Fibroblast of skin of right biceps (primary cell): Measurements from ENCODE around the gene ALDH4A1.

ENCODE experiments used
- DNase-seq: peaks from one replicate; pipeline ENCODE4 v3.0.0-alpha.2; 2013

Gene ALDH4A1

DNA sequence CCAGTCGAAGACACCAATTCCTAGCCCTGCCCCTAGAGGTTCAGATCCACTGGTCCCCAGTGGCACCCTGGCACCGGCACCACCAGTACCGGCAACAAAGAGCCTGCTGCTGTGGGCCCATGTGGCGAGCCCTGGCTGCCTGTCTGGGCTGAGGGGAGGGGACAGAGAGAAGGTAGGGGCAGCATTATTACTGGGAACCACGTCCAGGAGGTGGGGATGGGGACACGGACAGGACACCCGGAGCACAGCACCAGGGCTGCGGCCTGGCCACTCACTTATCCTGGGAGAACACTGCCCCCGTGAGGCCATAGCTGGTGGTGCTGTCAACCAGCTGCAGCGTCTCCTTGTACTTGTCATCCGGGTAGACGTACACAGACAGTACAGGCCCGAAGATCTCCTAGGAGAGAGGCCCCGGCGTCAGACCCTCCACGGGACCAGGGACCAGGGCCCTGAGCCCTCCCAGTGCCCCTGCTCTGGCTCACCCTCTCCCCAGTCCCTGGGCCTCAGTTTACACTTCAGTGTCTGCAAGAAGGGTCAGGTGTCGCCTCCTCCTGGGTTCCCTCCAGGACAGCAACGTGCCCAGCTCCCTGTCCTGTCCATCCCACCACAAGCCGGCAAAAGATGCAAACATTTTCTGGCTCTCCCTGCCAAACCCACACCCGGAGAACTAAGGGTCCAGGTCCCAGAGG, 27.1 kb downstream of the ALDH4A1 start:
- DNase-seq = peak; percentile 73

DNA sequence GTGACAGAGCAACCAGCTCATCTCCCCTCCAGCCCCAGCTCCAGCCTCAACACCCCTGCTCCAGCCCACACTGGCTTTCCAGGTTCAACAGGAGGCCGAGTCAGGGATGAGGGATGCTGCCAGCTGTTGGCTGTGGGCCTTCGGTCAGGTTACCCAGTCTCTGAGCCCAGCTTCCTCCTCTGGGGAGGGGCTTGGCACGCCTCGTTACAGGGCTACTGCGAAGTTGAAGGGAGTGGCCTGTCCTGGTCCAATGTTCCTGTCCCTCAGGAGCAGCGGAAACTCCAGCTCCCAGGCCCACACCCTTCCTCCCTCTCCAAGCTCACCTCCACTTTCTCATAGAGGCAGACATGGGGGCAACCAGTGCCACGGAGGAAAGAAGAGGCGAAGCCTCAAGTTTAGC, 27.8 kb downstream of the ALDH4A1 start:
- DNase-seq = no peak

DNA sequence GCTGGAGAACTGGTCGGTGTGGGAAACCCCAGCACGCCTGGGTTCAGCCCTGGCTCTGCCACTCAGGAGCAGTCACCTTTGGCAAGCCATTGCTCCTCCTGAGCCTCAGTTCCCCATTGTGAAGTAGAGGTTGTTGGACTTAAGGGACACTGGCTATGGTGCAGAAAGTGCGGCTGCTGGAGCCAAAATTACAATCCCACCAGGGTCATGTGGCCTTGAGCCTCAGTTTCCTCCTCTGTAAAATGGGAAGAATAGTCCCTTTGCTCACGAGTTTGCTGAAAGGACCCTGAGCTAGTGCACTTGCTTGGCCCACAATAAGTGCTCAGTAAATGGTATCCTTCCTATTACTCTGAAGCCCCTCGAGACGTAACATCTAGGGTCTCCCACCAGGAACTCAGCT, 28.3 kb downstream of the ALDH4A1 start:
- DNase-seq = no peak

DNA sequence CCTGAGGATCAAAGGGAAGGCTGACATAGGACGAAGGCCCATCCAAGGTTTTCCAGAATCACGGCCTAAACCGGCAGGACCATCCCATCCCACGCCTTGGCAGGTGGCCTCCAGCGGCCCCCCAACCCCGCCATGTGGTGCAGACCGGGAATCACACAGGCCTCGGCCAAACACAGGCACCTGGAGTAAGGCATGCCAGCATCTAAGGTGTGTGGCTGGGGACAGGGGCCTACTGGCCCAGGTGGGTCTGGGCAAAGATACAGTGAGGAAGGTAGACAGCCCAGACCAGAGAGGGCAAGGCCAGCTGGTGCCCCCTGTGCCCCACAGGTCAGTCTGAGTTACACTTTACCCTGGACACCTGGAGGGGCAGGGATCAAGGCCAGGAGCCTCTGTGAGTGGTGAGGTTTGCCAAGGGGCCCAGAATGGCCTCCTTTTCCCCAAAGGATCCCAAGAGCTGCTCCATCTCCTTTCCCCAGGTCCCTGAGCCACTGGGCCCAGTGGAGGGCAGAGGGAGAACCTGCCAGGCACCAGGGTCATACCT, 30.2 kb downstream of the ALDH4A1 start:
- DNase-seq = no peak

DNA sequence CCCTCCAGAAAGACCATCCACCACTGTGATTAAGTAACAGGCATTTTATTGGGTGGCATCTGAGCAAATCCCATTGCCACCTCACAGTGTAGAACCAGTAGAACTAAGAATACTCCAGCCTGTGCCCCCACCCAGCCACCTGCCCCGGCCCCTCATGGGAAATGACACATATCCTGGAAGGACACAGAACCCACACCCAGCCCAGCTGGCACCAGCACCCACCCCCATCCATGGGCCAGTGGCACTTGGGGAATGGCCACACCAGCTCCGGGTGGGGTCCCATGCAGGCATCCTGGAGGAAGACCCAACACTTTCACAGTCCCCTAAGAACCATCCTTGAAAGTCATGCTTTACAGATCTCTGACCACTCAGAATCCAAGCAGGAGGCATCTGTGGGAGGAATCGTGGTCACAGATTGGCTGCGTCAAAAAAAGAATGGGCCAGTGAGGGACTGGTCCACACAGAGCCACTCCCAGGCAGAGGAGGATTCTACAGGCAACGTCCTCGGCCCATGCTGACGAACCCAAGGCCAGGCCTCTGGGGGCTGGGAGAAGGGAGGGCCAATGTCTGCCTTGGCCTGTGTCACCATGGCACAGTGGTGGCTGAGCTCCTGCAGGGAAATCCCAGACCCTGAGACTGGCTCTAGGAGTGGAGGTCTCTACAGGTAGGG, 30.8 kb downstream of the ALDH4A1 start:
- DNase-seq = no peak

DNA sequence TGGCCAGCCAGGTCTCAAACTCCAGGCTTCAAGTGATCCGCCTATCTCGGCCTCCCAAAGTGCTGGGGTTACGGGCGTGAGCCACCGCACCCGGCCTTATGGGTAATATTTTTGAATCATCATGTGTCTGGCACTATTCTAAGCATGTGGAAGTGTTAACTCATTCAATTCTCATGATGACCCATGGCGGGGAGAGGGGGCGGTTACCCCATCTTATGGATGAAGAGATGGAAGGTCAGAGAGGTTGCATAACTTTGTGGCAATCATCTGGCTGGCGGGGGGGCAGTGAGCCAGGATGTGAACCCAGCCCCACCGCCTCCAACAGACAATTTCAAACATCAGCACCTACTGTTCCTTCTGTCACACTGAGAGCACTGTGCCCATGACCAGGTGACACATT, 31.4 kb downstream of the ALDH4A1 start:
- DNase-seq = no peak

DNA sequence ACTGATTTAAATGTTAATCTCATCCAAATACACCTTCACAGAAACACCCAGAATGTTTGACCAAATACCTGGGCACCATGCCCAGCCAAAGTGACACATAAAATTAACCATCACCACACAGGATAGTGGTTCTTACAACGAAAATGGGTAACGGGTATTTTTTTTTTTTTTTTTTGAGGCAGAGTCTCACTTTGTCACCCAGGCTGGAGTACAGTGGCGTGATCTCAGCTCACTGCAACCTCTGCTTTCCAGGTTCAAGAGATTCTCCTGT, 31.8 kb downstream of the ALDH4A1 start:
- DNase-seq = peak; percentile 6

DNA sequence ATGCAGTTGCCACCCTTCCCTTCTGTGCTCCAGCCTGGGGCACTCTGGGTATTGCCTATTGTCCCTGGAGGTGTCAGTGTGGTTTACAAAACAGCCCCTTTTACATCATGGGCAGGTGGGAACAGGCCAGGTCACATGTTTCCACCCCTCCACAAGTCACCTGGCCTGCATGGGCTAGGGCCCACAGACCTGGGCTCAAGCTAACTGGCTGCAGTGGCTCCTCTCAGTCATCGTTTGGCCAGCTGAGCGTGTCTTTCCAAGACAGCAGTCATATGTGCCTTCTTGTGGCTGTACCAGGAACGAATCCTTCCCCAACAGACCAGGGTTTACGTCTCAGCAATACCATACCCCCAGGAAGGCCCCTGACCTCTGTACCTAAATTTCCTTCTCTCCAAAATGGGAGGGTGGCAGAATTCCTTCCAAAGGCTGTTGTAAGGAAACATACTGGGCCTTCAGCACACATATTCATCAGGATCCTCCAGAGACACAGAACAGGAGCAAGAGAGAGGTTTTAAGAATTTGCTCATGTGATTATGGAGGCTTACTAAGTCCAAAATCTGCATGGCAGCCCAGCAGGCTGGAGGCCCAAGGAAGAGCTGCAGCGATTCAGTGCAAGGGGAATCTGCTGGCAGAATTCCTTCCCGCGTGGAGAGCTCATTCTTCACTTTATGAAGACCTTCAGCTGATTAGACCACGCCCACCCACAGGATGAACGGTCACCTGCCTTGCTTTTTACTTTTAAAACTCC, 32.3 kb downstream of the ALDH4A1 start:
- DNase-seq = no peak

DNA sequence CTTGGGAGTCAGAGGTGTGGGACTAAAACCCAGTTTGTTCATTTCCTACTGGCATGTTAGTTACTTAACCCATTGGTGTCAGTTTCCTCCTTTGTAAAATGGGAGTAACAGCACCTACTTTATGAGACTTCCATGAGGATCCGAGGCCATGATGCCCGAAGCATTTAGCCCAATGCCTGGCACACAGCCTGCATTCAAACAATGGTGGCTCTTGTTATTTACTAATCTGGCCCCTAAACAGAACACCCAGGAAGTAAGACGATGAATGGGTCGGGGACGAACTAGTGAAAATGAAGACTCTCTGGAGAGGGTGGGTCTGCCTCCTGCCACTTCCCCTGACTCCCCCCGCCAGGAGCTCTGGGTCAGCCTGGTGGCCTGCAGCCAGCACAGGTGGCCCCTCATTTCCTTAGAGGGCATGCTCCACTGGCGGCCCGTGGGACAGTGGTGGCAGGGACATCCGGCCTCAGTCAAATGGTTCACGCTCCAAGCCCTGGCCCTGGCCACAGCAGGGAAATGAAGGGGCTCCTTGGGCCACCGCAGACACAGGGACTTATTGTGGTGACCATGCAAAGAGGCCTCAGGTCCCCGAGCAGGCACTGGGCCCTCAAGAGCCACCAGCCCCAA, 33.4 kb downstream of the ALDH4A1 start:
- DNase-seq = no peak

DNA sequence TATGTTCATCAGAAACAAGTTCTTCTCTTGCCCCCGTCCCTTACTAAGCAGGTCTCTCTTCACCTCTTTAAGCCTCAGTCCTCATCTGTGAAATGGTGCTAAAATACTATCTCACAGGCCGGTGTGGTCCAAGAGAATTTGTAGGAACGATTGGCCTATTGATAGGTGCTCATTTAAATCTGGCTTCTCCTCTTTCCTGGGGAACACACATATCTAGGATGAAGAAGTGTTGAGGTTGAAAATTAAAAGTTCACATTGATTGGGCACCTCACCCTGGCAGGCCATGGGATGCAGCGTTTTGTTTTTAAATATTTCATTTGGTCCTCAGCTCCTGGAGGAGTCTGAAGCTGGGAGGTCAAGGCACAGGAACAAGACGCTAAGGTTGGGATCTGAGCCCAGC, 34.0 kb downstream of the ALDH4A1 start:
- DNase-seq = no peak

DNA sequence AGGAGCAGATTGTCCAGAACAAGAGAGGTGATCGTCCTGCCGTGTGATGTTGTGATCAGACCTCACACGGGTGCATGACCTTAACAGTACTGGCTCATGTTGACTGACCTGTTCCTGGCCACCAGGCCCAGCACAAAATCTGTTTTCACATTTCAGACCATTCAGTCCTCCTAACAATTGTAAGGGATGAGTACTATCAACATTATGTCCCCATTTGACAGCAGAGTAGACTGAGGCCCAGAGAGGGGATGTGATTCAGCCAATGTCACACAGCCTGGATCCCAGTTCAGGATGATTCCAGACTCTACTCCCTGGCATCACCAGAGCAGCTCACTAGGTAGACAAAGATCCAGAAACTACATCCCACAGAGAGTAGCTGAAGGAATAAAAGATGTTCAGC, 35.5 kb downstream of the ALDH4A1 start:
- no peak for DNase-seq

DNA sequence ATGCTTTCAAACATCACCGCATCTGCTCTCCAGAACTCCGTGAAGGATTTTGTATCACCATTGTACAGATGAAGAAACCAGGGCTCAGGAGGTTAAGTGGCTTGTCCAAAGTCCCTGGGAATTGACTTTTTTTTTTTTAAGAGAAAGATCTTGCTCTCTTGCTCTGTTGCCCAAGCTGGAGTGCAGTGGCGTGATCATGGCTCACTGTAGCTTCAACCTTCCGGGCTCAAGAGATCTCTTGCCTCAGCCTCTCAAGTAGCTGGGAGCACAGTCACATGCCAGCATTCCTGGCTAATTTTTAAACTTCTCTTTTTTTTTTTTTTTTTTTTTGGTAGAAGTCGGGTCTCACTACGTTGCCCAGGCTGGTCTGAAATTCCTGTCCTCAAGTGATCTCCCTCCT, 36.0 kb downstream of the ALDH4A1 start:
- no peak for DNase-seq

DNA sequence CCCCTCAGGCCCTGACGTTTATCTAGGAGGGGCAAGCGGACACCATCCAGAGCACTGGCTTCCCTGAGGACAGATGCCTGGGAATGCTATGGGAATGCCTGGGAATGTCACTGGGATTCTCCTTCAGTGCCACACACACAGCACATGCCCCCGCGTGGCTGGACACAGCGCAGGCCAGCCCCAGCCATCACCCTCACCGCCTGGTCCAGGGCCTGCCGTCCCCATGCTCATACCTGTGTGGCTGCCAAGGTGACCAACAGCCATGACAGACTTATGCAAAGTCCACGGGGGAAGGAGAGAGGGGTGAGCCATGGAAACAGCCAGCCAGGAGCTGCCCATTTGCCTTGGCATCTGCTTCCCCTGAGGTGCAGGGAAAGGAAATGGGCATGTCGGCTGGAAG, 37.2 kb downstream of the ALDH4A1 start:
- no peak for DNase-seq

DNA sequence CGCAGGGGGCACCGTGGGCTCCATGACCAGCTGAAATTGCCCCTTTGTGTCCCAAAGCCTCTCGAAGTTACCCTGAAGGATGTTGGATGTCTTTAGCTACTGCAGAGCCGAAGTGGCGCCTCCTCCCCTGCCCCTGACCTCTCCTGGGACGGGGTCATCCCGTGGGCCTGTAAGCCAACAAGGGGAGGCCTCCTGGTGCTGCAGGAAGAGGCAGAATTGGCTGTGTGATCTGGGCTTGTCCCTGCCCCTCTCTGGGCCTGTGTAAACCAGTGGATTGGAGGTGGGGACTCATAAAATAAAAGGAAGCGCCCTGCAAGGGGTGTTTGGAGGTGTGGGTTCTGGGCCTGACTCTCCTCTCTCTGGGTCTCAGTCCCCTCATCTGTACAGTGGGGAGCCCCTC, 40.8 kb downstream of the ALDH4A1 start:
- no peak for DNase-seq

DNA sequence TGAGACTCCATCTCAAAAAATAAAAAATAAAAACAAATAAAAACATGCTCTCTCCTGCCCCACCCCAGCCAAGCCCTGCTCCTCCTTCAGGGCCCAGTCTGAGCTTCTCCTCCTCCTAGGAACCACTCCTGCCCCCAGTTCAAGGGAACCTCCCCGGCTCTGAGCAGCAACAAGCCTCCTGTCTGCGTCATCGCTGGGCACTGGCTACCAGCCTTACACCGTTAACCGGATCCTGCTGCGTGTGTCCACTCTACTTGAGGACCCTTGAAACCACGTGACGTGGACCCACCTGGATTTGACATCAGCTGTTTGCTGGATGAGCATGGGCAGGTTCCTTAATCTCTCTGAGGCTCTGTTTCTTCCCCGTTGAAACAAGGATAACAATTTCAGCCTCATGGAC, 41.3 kb downstream of the ALDH4A1 start:
- no peak for DNase-seq

DNA sequence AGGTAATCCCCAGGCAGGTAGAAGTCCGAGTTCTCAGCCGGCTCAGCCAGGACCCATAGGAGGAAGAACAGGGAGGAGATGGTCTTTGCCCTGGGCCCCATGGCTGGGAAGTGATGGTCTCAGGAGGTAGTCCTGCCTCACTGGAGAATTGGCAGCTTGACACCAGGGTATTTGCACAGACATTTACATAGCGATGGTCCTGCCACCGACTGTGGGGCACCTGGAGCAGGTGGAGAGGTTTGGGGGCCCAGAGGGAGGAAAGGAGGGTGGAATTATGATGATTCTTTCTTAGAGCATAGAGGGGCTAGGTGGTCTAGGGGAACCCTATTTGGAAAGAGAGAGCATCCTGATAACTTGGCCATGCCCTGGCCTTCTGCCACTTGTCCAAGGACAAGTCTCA, 42.8 kb downstream of the ALDH4A1 start, which contains the start of gene TAS1R2:
TSS of gene TAS1R2 (minus strand) at position 101 of the 400 bp plus-strand sequence. CDS start at position 101, 0 bp downstream.
- DNase-seq = no peak

DNA sequence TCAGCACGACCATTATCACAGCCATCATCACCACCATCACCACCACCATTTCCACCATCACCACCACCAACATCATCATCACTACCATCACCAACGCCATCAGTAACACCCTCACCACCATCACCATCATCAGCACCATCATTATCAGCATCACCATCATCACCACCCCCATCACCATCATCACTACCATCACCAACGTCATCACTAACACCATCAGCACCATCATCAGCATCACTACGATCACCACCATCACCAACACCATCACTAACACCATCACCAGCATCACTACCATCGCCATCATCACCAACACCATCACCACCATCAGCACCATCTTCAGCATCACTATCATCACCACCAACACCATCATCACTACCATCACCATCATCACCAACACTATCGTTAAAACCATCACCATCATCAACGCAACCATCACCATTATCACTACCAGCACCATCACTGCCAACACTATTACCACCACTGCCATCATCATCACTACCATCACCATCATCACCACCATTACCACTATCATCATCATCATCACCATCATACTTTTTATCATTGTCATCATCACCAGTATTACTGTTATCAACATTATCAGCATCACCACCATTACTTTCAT, 44.2 kb downstream of the ALDH4A1 start:
- DNase-seq = no peak

DNA sequence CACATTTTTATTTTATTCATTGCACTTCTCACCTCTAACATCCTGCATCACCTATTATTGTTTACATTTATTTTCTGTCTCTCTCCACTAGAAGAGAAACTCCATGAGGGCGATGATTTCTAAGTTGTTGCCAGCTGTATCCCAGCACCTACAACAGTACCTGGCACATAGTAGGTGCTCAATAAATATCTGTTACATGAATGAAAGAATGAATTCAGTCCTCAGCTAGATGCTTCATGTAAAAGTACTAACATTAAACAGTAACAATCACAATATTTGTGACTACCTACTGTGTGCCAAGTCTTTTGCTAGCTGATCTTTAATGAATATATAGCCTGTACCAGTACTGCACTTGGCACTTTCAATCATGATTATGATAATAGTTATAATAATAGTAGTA, 45.9 kb downstream of the ALDH4A1 start:
- no peak for DNase-seq

DNA sequence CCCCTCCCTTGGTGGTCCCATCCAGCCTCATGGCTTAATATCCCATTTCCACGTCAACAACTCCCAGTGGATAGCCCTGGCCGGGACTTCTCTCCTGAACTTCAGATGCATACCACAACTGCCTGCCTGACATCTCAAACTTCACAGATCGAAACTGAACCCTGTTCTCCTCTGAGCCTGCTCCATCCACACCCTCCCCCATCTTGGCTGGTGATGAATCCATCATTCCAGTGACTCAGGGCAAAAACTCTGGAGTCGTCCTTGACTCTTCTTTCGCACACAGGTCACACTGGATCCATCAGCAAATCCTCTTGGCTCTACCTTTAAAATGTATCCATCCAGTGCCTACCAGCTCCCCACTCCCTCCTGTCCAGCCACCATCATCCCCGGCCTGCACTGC, 46.8 kb downstream of the ALDH4A1 start:
- peak; percentile 18 for DNase-seq

DNA sequence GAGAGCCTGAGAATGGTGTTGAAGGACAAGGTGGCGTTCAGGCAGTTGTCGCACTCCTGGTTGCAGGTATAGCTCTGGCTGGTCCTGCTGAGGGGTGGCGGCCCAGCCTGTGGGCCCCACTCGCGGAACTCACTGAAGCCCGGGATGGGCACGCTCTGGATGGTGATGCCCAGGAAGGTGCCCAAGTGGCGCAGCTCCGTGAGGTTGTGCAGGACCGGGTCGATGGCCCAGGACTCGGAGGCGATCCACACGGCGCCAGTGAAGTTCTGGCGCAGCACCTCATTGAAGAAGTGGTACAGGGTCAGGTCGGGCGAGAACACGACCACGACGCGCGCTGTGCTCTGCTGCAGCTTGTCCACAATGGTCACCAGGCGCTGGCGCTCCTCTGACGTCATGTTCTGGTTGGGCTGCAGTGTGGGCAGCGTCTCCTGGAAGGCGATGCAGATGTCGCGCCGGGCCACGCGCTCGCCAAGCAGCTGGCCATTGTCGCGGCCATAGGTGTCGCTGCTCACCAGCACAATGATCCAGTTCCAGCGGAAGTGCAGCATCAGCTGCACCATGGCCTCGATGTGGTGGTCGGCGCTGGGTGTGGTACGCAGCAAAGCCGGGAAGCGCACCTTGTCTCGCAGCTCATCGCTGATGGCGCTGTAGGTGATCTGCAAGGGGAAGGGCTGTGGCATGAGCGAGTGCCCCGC, 47.9 kb downstream of the ALDH4A1 start:
- no peak for DNase-seq

DNA sequence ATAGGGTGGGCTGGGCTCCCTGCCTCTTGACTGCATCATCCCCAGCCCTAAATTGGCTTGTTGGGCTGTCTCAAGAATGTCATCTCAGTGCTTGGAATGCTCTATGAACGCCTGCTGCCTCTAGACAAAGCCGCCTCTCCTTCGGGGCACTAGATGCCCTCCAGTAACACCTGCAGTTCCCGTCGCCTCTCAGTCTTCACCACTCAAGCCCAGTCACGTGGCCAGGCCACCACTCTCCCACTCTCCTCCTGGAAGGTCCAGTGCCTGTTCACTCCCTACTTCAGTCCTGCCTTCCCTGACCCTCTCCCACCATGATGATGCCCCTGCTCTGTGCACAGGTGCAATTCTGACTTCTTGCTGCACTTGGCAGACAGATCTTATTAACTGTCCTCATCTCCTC, 49.9 kb downstream of the ALDH4A1 start:
- DNase-seq = no peak

DNA sequence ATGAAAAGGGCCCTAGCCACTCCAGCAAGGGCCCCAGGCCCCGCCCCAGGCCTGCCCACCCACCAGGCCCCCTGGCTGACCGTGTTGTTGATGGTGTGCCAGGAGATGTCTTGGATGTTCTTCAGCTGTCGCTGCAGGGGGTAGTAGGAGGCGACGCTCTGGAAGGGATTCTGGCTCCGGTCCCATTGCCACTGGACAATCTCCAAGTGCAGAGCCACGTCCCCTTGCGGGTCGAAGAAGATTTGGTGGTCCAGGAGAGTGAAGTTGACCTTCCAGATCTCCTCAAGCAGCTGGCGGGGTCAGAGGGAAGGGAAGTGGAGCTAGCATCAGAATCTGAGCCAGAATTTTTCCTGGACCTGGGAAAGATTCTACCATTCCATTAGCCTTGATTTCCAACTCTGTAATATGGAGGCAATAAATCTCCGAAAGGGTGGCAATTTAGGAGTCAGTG, 53.1 kb downstream of the ALDH4A1 start:
- no peak for DNase-seq
